H1 (cell line): ENCODE data around the gene MACROD2. TPM values are rescaled to one million over a fixed set of nuclear protein-coding genes. Genes with fewer than 3 reads are reported as not detected.

Experiments used
- CTCF ChIA-PET: fragments of 300-600 bp; sonication (Branson Sonifier 250); formaldehyde crosslinking; loops from one replicate; lab custom pipeline; 2021; ENCODE audit not compliant: partially characterized antibody; lab: Charles Lee
- POLR2A ChIA-PET: fragments of 300-600 bp; sonication (Branson Sonifier 250); formaldehyde crosslinking; loops from one replicate; lab custom pipeline; 2021; ENCODE audit warnings: inconsistent platforms; ENCODE audit not compliant: partially characterized antibody; lab: Charles Lee
- DNase-seq, 2 experiments: peaks; one replicate each; pipeline versions ENCODE4 v3.0.0 to v3.0.0-alpha.2; 2010 to 2022; ENCODE audit warnings: low spot score in 2 of 2, low read depth in 1 of 2, mixed read lengths in 1 of 2
- FAIRE-seq: peaks from 2 replicates; lab custom pipeline; 2011; peaks lifted over from hg19 to GRCh38; lab: Jason Lieb, UNC
- H2AFZ ChIP-seq: 2 replicates; pipeline ENCODE4 v1.8.1; 2012; ENCODE audit warnings: low read length, inconsistent platforms
- H2AK5ac ChIP-seq: 2 replicates; pipeline ENCODE4 v1.6.1; 2013; ENCODE audit warnings: low read depth, low read length
- H2BK120ac ChIP-seq: replicated peaks from 2 replicates; pipeline ENCODE3; 2013; ENCODE audit warnings: low read depth, low read length, inconsistent platforms
- H2BK12ac ChIP-seq: 2 replicates; pipeline ENCODE4 v1.6.1; 2013; ENCODE audit warnings: low read depth, low read length
- H2BK15ac ChIP-seq: 2 replicates; pipeline ENCODE4 v1.6.1; 2013; ENCODE audit warnings: low read length
- H2BK20ac ChIP-seq: 2 replicates; pipeline ENCODE4 v1.6.1; 2013; ENCODE audit warnings: low read length
- H2BK5ac ChIP-seq: 2 replicates; pipeline ENCODE4 v1.6.1; 2013; ENCODE audit warnings: low read depth, low read length
- H3K14ac ChIP-seq: 2 replicates; pipeline ENCODE4 v1.6.1; 2013; ENCODE audit warnings: inconsistent platforms; ENCODE audit not compliant: insufficient read length
- H3K18ac ChIP-seq: 2 replicates; pipeline ENCODE4 v1.6.1; 2013; ENCODE audit warnings: low read length; ENCODE audit errors: extremely low read depth
- H3K23ac ChIP-seq: 2 replicates; pipeline ENCODE4 v1.6.1; 2013; ENCODE audit warnings: inconsistent platforms; ENCODE audit not compliant: insufficient read length
- H3K23me2 ChIP-seq: 2 replicates; pipeline ENCODE4 v1.6.1; 2013; ENCODE audit warnings: low read depth, low read length
- H3K27ac ChIP-seq: 2 replicates; pipeline ENCODE4 v1.6.1; 2011; ENCODE audit warnings: low read depth, low read length, inconsistent platforms
- H3K27me3 ChIP-seq, 4 experiments: replicated peaks in 1 of 4; 1 replicate in 1 of 4; 2 replicates in 3 of 4; pipeline versions ENCODE4 v1.6.1 to v1.8.1; 2011 to 2013; ENCODE audit warnings: low read length in 3 of 4, mild to moderate bottlenecking in 3 of 4, inconsistent platforms in 2 of 4, mixed read lengths in 2 of 4, moderate library complexity in 1 of 4; ENCODE audit not compliant: control insufficient read depth in 3 of 4, insufficient read depth in 3 of 4; ENCODE audit errors: extremely low read depth in 1 of 4
- H3K36me3 ChIP-seq, 4 experiments: 2 replicates each; pipeline versions ENCODE4 v1.6.1 to v1.8.1; 2011 to 2013; ENCODE audit warnings: mild to moderate bottlenecking in 4 of 4, low read length in 3 of 4, moderate library complexity in 2 of 4, control low read depth in 1 of 4, inconsistent platforms in 1 of 4; ENCODE audit not compliant: insufficient read depth in 4 of 4, control insufficient read depth in 2 of 4
- H3K4ac ChIP-seq: replicated peaks from 2 replicates; pipeline ENCODE3; 2013; ENCODE audit warnings: low read length, low read depth, mixed read lengths, inconsistent platforms; ENCODE audit not compliant: insufficient read length
- H3K4me1 ChIP-seq, 4 experiments: replicated peaks in 1 of 4; 1 replicate in 1 of 4; 2 replicates in 3 of 4; pipeline versions ENCODE4 v1.6.1 to v1.8.1; 2011 to 2013; ENCODE audit warnings: low read length in 3 of 4, inconsistent platforms in 2 of 4, mixed read lengths in 1 of 4; ENCODE audit not compliant: insufficient read depth in 4 of 4, control insufficient read depth in 3 of 4
- H3K4me2 ChIP-seq, 2 experiments: 2 replicates each; pipeline versions ENCODE4 v1.6.1 to v1.8.1; 2011 to 2013; ENCODE audit warnings: low read depth in 2 of 2, low read length in 2 of 2, control low read depth in 1 of 2, inconsistent platforms in 1 of 2, mild to moderate bottlenecking in 1 of 2; ENCODE audit not compliant: insufficient read depth in 1 of 2
- H3K4me3 ChIP-seq, 4 experiments: fragments of 200-600, 300-600 bp in 1 of 4; sonication (generic), shearing (Covaris generic), sonication (Bioruptor Twin) in 1 of 4; 2 replicates each; pipeline versions ENCODE4 v1.5.1 to v1.8.1; 2011 to 2016; ENCODE audit warnings: low read length in 4 of 4, low read depth in 3 of 4, control low read depth in 2 of 4, inconsistent platforms in 2 of 4, mild to moderate bottlenecking in 2 of 4, mixed read lengths in 1 of 4, moderate library complexity in 1 of 4; ENCODE audit not compliant: insufficient read depth in 2 of 4; ENCODE audit errors: extremely low read depth in 1 of 4
- H3K56ac ChIP-seq: replicated peaks from 2 replicates; pipeline ENCODE3; 2013; ENCODE audit warnings: low read depth, mild to moderate bottlenecking, mixed read lengths, low read length, inconsistent platforms; ENCODE audit not compliant: insufficient read length
- H3K79me1 ChIP-seq: 2 replicates; pipeline ENCODE4 v1.6.1; 2013; ENCODE audit warnings: low read depth, low read length, control low read depth
- H3K79me2 ChIP-seq, 2 experiments: 2 replicates each; pipeline versions ENCODE4 v1.6.1 to v1.8.1; 2012 to 2013; ENCODE audit warnings: low read length in 2 of 2, mild to moderate bottlenecking in 2 of 2, inconsistent platforms in 1 of 2; ENCODE audit not compliant: insufficient read depth in 2 of 2, control insufficient read depth in 1 of 2
- H3K9ac ChIP-seq, 4 experiments: replicated peaks in 1 of 4; 1 replicate in 1 of 4; 2 replicates in 3 of 4; pipeline versions ENCODE4 v1.6.1 to v1.8.1; 2011 to 2013; ENCODE audit warnings: low read depth in 3 of 4, low read length in 3 of 4, control low read depth in 2 of 4, mild to moderate bottlenecking in 2 of 4, moderate library complexity in 2 of 4, inconsistent platforms in 1 of 4; ENCODE audit errors: extremely low read depth in 1 of 4
- H3K9me3 ChIP-seq, 2 experiments: 2 replicates each; pipeline versions ENCODE4 v1.6.1 to v1.8.1; 2012 to 2013; ENCODE audit warnings: mild to moderate bottlenecking in 2 of 2, moderate library complexity in 2 of 2, control low read depth in 1 of 2, inconsistent platforms in 1 of 2, low read depth in 1 of 2, low read length in 1 of 2, mixed read lengths in 1 of 2; ENCODE audit not compliant: insufficient read depth in 2 of 2
- H4K20me1 ChIP-seq, 2 experiments: replicated peaks in 1 of 2; 2 replicates each; pipeline versions ENCODE3 to v1.8.1; 2011 to 2013; ENCODE audit warnings: inconsistent platforms in 2 of 2, low read length in 2 of 2, mild to moderate bottlenecking in 1 of 2; ENCODE audit not compliant: insufficient read depth in 2 of 2, control insufficient read depth in 1 of 2
- H4K5ac ChIP-seq: 2 replicates; pipeline ENCODE4 v1.6.1; 2013; ENCODE audit warnings: low read length, low read depth, mixed read lengths, inconsistent platforms; ENCODE audit not compliant: insufficient read length
- H4K8ac ChIP-seq: 2 replicates; pipeline ENCODE4 v1.8.0; 2013; ENCODE audit warnings: mild to moderate bottlenecking, moderate library complexity, low read length, inconsistent platforms; ENCODE audit not compliant: insufficient read depth; ENCODE audit errors: extremely low read depth
- H4K91ac ChIP-seq: replicated peaks from 2 replicates; pipeline ENCODE3; 2013; ENCODE audit warnings: low read length, mixed read lengths, inconsistent platforms; ENCODE audit not compliant: insufficient read length
- BACH1 ChIP-seq: IDR thresholded peaks from 2 replicates; pipeline ENCODE4 v1.6.1; 2012; ENCODE audit warnings: low read length, improper control_type of control experiment
- CREB1 ChIP-seq: IDR thresholded peaks from 2 replicates; pipeline ENCODE4 v1.6.1; 2012; ENCODE audit warnings: inconsistent platforms
- EZH2 ChIP-seq: fragments of 200-600 bp; sonication (generic); IDR thresholded peaks from 2 replicates; pipeline ENCODE4 v1.7.1; 2012; ENCODE audit warnings: low read depth, mild to moderate bottlenecking, moderate library complexity, low read length, inconsistent platforms; ENCODE audit not compliant: severe bottlenecking
- HDAC6 ChIP-seq: IDR thresholded peaks from one replicate; pipeline ENCODE4 v1.7.1; 2012; ENCODE audit warnings: low read depth, mild to moderate bottlenecking, inconsistent platforms, low read length, moderate library complexity
- KDM4A ChIP-seq: IDR thresholded peaks from one replicate; pipeline ENCODE4 v1.7.1; 2012; ENCODE audit warnings: low read depth, mild to moderate bottlenecking, moderate library complexity, low read length, inconsistent platforms; ENCODE audit not compliant: severe bottlenecking
- KDM5A ChIP-seq: fragments of 200-600 bp; IDR thresholded peaks from 2 replicates; pipeline ENCODE4 v1.7.1; 2012; ENCODE audit warnings: mild to moderate bottlenecking, low read length, inconsistent platforms, mixed read lengths
- POLR2A ChIP-seq, 2 experiments: IDR thresholded peaks; 1 replicate in 1 of 2; 2 replicates in 1 of 2; pipeline ENCODE4 v1.6.1; 2011; ENCODE audit warnings: low read depth in 2 of 2, low read length in 2 of 2, mild to moderate bottlenecking in 2 of 2; ENCODE audit errors: control extremely low read depth in 1 of 2
- SIRT6 ChIP-seq: IDR thresholded peaks from one replicate; pipeline ENCODE4 v1.7.1; 2012; ENCODE audit warnings: low read length, inconsistent platforms
- SP1 ChIP-seq: IDR thresholded peaks from 2 replicates; pipeline ENCODE4 v1.6.1; 2011; ENCODE audit warnings: low read depth, low read length
- SP2 ChIP-seq: IDR thresholded peaks from 2 replicates; pipeline ENCODE4 v1.6.1; 2012; ENCODE audit warnings: mild to moderate bottlenecking, low read length, inconsistent platforms
- YY1 ChIP-seq: IDR thresholded peaks from 2 replicates; pipeline ENCODE4 v1.6.1; 2011; ENCODE audit warnings: low read depth, mild to moderate bottlenecking, low read length
- WGBS, 2 experiments: shearing (Covaris generic) in 1 of 2; methylation state at CpG; one replicate each; pipeline versions ENCODE4 v1.1.6 to v1.1.7; 2013 to 2015; ENCODE audit warnings: low lambda C conversion rate in 2 of 2, mixed read lengths in 2 of 2, inconsistent platforms in 1 of 2, low coverage in 1 of 2, missing lambda C conversion rate in 1 of 2; ENCODE audit not compliant: insufficient replicate concordance in 2 of 2, insufficient coverage in 1 of 2, insufficient read length in 1 of 2; ENCODE audit errors: extremely low coverage in 1 of 2, missing lambda C conversion rate in 1 of 2; 5-methylcytosine and 5-hydroxymethylcytosine counted together
- polyA plus RNA-seq, 7 experiments: library from polyadenylated mRNA; depleted of rRNA in 3 of 7; stranded (reverse) in 5 of 7; unstranded in 2 of 7; fragments of >200 nt in 5 of 7; fragments of 200-250 nt in 2 of 7; gene quantifications; 1 replicate in 5 of 7; 2 replicates in 1 of 7; 4 replicates in 1 of 7; pipeline versions ENCODE4 v1.2.1 to v1.2.3, GENCODE V29; 2011 to 2013; ENCODE audit warnings: missing spikeins in 2 of 7, mixed read lengths in 2 of 7
- total RNA-seq: library from RNA; stranded (reverse); fragmentation: NEBNext Ultra II Directional; extraction: Animal tissue kit (Norgen Biotek cat#: 25700); gene quantifications from 2 replicates; pipeline ENCODE4 v1.2.1, GENCODE V29; 2021

The MACROD2 gene
- total and polyA plus RNA-seq, 2 of the 8 experiments (the other 6 are each of a cell fraction or from before 2014, with no cell fraction given): 0.70 to 3.9 TPM

GRCh38 chr20:14332866-14333265 lies 337.6 kb downstream of the MACROD2 start:
- H2AFZ ChIP-seq: no peak overlapping the region
- H2BK20ac ChIP-seq: no peak overlapping the region
- TF ChIP-seq KDM4A: no peak
- TF ChIP-seq POLR2A (IDR thresholded peaks at IDR 0.05; ENCODE audit: control extremely low read depth in 1 of 2, low read depth in 2 of 2, low read length in 2 of 2): no peak
- no peak for TF ChIP-seq SP1
- no peak for TF ChIP-seq HDAC6
- TF ChIP-seq YY1: no peak
- no peak for TF ChIP-seq SP2
- TF ChIP-seq CREB1: no peak
- no peak for TF ChIP-seq SIRT6
- TF ChIP-seq EZH2: no peak
- TF ChIP-seq KDM5A: no peak
- TF ChIP-seq BACH1: no peak
- TF ChIP-seq, all 59 proteins: peak for 0
- no peak overlapping the region for H3K9ac ChIP-seq
- no peak overlapping the region for H3K4me2 ChIP-seq
- no peaks in the 10 kb centered on the region for H3K23me2 ChIP-seq
- no peaks in the 10 kb centered on the region for H3K79me2 ChIP-seq
- FAIRE-seq (no peak), DNase-seq (no peak)
- H3K79me1 ChIP-seq: no peaks in the 10 kb centered on the region
- no peak overlapping the region for H3K27ac ChIP-seq
- H3K14ac ChIP-seq: no peak overlapping the region
- H4K91ac ChIP-seq: no peak overlapping the region
- WGBS, 2 experiments: 91% methylated on average over 2 of the region's 2 CpGs; no CpG with 5 or more reads in 1 of the 2 experiments
- H3K4me1 ChIP-seq: peaks cover 0 to 14% (median 4%) of the 10 kb centered on the region in 4 experiments; a peak in 3 of 7 replicates
- H3K9me3 ChIP-seq: no peaks in the 10 kb centered on the region
- no peak overlapping the region for H2BK120ac ChIP-seq
- no peak overlapping the region for H3K18ac ChIP-seq
- no peak overlapping the region for H3K23ac ChIP-seq
- ChIA-PET POLR2A (no interaction called here), CTCF (no interaction called here)
- no peaks in the 10 kb centered on the region for H3K27me3 ChIP-seq
- no peak overlapping the region for H3K56ac ChIP-seq
- H3K4me3 ChIP-seq: no peak overlapping the region
- no peak overlapping the region for H2BK5ac ChIP-seq
- H4K5ac ChIP-seq: no peak overlapping the region
- H4K8ac ChIP-seq: no peak overlapping the region
- H2BK12ac ChIP-seq: no peak overlapping the region
- H3K4ac ChIP-seq: no peak overlapping the region
- no peaks in the 10 kb centered on the region for H3K36me3 ChIP-seq
- H4K20me1 ChIP-seq: no peaks in the 10 kb centered on the region
- no peak overlapping the region for H2BK15ac ChIP-seq
- H2AK5ac ChIP-seq: no peak overlapping the region
